Tibial nerve (tissue), 4 donors: Measurements from ENCODE around the gene ARHGEF37. TPM values are rescaled to one million over a fixed set of nuclear protein-coding genes. Genes with fewer than 3 reads are reported as not detected.

Experiments
- DNase-seq, 2 donors: peaks; one replicate each; pipeline ENCODE4 v3.0.0-alpha.2; 2019; ENCODE audit warnings: low spot score in 2 of 2
- H3K27ac ChIP-seq, 4 donors: fragments of 200-600 bp; sonication (generic) in 3 of 4; one replicate each; pipeline ENCODE4 v1.5.1; 2017 to 2019; ENCODE audit warnings: mild to moderate bottlenecking in 1 of 4
- H3K27me3 ChIP-seq, 2 donors: fragments of 200-600 bp; sonication (generic) in 1 of 2; one replicate each; pipeline versions ENCODE4 v1.5.1 to v1.6.0; 2017 to 2019
- H3K36me3 ChIP-seq, 3 donors: fragments of 200-600 bp; sonication (generic); one replicate each; pipeline ENCODE4 v1.5.1; 2018 to 2019
- H3K4me1 ChIP-seq, 4 donors: fragments of 200-600 bp; sonication (generic) in 3 of 4; one replicate each; pipeline ENCODE4 v1.5.1; 2017 to 2019
- H3K4me3 ChIP-seq, 4 donors: fragments of 200-600 bp; sonication (generic) in 3 of 4; one replicate each; pipeline ENCODE4 v1.5.1; 2017 to 2019; ENCODE audit warnings: mild to moderate bottlenecking in 1 of 4, moderate library complexity in 1 of 4
- H3K9me3 ChIP-seq, 4 donors: fragments of 200-600 bp; sonication (generic) in 3 of 4; one replicate each; pipeline ENCODE4 v1.5.1; 2017 to 2019
- EP300 ChIP-seq, 2 donors: sonication (generic); formaldehyde crosslinking; IDR thresholded peaks; one replicate each; pipeline ENCODE4 v1.6.1; 2017; ENCODE audit warnings: antibody characterized with exemption in 2 of 2, mild to moderate bottlenecking in 1 of 2
- POLR2A ChIP-seq, 2 donors: fragments of 450-650 bp; IDR thresholded peaks; one replicate each; pipeline ENCODE4 v1.6.1; 2017; ENCODE audit warnings: antibody characterized with exemption in 2 of 2, mild to moderate bottlenecking in 2 of 2, moderate library complexity in 2 of 2
- WGBS, 2 donors: methylation state at CpG; one replicate each; pipeline ENCODE4 v1.1.5; 2018; 5-methylcytosine and 5-hydroxymethylcytosine counted together
- total RNA-seq, 4 donors: library from RNA; depleted of rRNA; stranded (reverse); fragments of >200 nt; gene quantifications; one replicate each; pipeline ENCODE4 v1.1.0, GENCODE V29; 2016
- TF ChIP-seq, protein P1 (sequence below), 5 experiments: fragments of 200-600 bp in 3 of 5; fragments of 450-650 bp in 2 of 5; sonication (generic) in 3 of 5; IDR thresholded peaks; one replicate each; pipeline ENCODE4 v1.5.1; 2016 to 2019; ENCODE audit warnings: antibody characterized with exemption in 5 of 5, mild to moderate bottlenecking in 3 of 5, moderate library complexity in 2 of 5

The ARHGEF37 gene
- total RNA-seq, 4 donors from 2014 or later, result 28.8 to 73.7 (median 62.7) TPM

DNA sequence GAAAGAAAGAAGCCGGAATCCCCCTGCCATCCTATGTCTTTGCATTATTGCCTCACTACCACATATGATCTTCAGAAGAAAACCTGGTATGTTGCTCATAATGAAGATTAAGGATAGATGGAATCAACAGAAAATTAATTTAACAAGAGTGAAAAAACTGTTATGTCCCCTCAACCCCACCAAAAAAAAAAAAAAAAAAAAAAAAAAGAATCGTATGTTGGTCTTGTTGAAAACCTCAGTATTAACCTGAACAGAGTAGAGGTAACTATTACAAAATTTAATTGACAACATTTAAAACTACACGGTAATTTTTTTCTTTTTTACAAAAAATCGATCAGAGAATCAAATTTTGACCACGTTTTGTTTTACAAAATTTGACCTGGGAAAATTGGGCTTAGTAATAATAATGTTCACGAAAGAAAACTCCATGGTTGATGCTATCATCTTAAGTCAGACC, 29.2 kb upstream of the ARHGEF37 start:
- Histone ChIP-seq H3K36me3 (peaks cover 0 to 8% (median 0%) of the 10 kb centered on the region in 3 donors), H3K9me3 (no peaks in the 10 kb centered on the region), H3K27ac (peak overlapping the region; percentile 94 to 100 (median 98)), H3K27me3 (no peaks in the 10 kb centered on the region), H3K4me3 (peak overlapping the region; percentile 61 to 97 (median 79)), H3K4me1 (peaks cover 0 to 34% (median 21%) of the 10 kb centered on the region in 4 donors)
- no peak for DNase-seq
- 31 to 37% methylated on average over 6 of the region's 6 CpGs for WGBS, 2 donors
- TF ChIP-seq, protein P1, sequence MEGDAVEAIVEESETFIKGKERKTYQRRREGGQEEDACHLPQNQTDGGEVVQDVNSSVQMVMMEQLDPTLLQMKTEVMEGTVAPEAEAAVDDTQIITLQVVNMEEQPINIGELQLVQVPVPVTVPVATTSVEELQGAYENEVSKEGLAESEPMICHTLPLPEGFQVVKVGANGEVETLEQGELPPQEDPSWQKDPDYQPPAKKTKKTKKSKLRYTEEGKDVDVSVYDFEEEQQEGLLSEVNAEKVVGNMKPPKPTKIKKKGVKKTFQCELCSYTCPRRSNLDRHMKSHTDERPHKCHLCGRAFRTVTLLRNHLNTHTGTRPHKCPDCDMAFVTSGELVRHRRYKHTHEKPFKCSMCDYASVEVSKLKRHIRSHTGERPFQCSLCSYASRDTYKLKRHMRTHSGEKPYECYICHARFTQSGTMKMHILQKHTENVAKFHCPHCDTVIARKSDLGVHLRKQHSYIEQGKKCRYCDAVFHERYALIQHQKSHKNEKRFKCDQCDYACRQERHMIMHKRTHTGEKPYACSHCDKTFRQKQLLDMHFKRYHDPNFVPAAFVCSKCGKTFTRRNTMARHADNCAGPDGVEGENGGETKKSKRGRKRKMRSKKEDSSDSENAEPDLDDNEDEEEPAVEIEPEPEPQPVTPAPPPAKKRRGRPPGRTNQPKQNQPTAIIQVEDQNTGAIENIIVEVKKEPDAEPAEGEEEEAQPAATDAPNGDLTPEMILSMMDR (IDR thresholded peaks at IDR 0.05), result no peak
- TF ChIP-seq EP300 (IDR thresholded peaks at IDR 0.05) (no peak), POLR2A (IDR thresholded peaks at IDR 0.05) (no peak)

DNA sequence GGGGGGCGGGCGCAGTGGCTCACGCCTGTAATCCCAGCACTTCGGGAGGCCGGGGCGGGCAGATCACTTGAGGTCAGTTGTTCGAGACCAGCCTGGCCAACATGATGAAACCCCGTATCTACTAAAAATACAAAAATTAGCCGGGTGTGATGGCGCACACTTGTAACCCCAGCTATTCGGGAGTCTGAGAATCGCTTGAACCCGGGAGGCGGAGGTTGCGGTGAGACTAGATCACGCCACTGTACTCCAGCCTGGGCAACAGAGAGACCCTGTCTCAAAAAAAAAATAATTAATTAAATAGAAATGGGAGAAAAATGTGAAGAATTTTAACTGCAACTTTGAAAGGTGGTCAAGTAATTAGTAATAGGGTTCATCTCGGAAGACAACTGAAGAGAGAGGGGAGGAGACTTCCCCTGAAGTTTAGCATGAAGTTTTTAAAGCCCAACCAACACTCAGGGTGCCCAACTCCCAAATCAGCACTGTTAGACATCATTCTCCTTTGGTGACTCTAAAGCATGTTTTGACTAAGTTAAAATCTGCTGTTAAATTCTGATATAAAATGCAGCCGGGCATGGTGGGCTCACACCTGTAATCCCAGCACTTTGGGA, 28.6 kb upstream of the ARHGEF37 start:
- Histone ChIP-seq H3K36me3 (peaks cover 0 to 8% (median 0%) of the 10 kb centered on the region in 3 donors), H3K4me1 (peaks cover 0 to 28% (median 15%) of the 10 kb centered on the region in 4 donors), H3K27me3 (no peaks in the 10 kb centered on the region), H3K4me3 (no peak overlapping the region), H3K27ac (peak overlapping the region in 2 of 4 donors; percentile 99 to 100), H3K9me3 (no peaks in the 10 kb centered on the region)
- DNase-seq, result no peak
- 89 to 90% methylated on average over 18 of the region's 18 CpGs for WGBS, 2 donors
- TF ChIP-seq EP300 (IDR thresholded peaks at IDR 0.05) (no peak), POLR2A (IDR thresholded peaks at IDR 0.05) (no peak)
- TF ChIP-seq, protein P1 (IDR thresholded peaks at IDR 0.05), result no peak

DNA sequence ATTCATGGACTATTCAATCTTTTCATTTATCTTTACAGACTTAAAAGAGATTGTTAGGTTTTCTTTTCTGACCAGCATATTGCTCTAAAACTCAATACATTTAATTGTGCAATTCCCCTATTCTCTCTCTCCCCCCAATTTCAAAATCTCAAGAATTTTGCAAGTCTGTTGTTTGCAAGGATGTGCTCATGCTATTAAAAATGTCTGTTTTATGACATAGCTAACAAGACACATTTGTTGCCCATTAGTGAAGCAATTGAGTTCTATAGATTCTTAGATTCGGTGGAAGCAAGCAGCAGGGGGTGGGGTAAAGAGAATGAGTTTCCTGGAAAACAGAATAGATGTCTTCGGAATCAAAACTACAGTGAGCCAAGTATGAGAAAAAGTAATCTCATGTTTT, 21.6 kb upstream of the ARHGEF37 start:
- peaks cover 0 to 42% (median 32%) of the 10 kb centered on the region in 4 donors for H3K4me1 ChIP-seq
- no peaks in the 10 kb centered on the region for H3K27me3 ChIP-seq
- WGBS, 2 donors, result 39 to 43% methylated on average over 2 of the region's 2 CpGs
- no peaks in the 10 kb centered on the region for H3K36me3 ChIP-seq
- TF ChIP-seq EP300 (IDR thresholded peaks at IDR 0.05), result no peak
- TF ChIP-seq, protein P1 (IDR thresholded peaks at IDR 0.05), result no peak
- no peak for TF ChIP-seq POLR2A (IDR thresholded peaks at IDR 0.05)
- peak overlapping the region in 3 of 4 donors; percentile 13 to 92 (median 80) for H3K27ac ChIP-seq
- no peak for DNase-seq
- no peak overlapping the region for H3K4me3 ChIP-seq
- no peaks in the 10 kb centered on the region for H3K9me3 ChIP-seq

DNA sequence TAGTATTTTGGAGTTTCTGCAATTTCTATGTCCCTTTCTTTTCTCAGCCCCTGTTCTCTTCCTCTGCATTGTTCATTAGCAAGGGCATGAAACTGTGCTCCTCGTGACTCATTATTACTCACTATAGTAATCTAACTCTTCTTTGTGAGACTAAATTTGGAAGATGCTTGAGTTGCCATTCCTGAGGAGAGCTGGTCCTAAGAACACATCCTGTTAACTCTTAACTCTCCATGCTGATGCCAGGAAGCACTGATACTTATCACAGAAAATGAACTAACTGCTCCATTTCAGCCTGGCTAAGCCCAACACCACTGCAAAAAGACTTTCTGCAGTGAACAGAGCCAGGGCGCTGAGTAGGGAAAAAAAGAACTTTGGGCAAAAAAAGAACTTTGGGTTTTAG, 19.4 kb upstream of the ARHGEF37 start:
- Histone ChIP-seq H3K9me3 (no peaks in the 10 kb centered on the region), H3K36me3 (no peaks in the 10 kb centered on the region), H3K27me3 (no peaks in the 10 kb centered on the region), H3K4me3 (no peak overlapping the region), H3K27ac (peak overlapping the region; percentile 51 to 92 (median 69)), H3K4me1 (peaks cover 0 to 45% (median 32%) of the 10 kb centered on the region in 4 donors)
- TF ChIP-seq EP300 (IDR thresholded peaks at IDR 0.05) (peak in 1 of 2 donors; percentile 76), POLR2A (IDR thresholded peaks at IDR 0.05) (peak in 1 of 2 donors; percentile 9)
- TF ChIP-seq, protein P1 (IDR thresholded peaks at IDR 0.05), result no peak
- WGBS, 2 donors, result 16 to 25% methylated on average over 2 of the region's 2 CpGs
- peak in 1 of 2 donors; percentile 22 for DNase-seq

DNA sequence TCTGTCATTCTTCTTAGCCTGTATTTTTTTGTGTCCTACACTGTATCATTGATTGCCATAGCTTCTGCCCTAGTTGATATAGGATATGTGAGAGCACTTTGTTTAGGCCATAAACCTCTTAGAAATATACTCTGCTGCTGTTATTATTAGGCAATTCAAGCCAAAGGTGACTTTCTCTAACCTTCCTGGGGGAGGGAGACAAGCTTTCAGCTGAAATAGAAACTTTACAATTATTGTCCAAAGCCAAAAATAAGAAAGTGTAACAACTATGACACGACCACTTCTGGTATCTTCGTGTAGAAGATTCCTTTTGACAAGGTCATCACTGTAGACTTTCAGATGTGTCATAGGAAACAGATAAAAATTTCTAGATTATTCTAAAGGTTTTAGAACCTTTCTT, 17.8 kb upstream of the ARHGEF37 start:
- H3K27ac ChIP-seq, result peak overlapping the region in 3 of 4 donors; percentile 58 to 92 (median 80)
- 32 to 46% methylated on average over 2 of the region's 2 CpGs for WGBS, 2 donors

More for the DNA sequence above, 17.8 kb upstream of the ARHGEF37 start:
- peaks cover 0 to 45% (median 32%) of the 10 kb centered on the region in 4 donors for H3K4me1 ChIP-seq
- H3K9me3 ChIP-seq, result no peaks in the 10 kb centered on the region
- no peak for DNase-seq
- H3K36me3 ChIP-seq, result no peaks in the 10 kb centered on the region
- no peak overlapping the region for H3K4me3 ChIP-seq
- H3K27me3 ChIP-seq, result no peaks in the 10 kb centered on the region
- TF ChIP-seq EP300 (IDR thresholded peaks at IDR 0.05) (no peak), POLR2A (IDR thresholded peaks at IDR 0.05) (no peak)
- TF ChIP-seq, protein P1 (IDR thresholded peaks at IDR 0.05), result no peak
